Body of pancreas (tissue), 4 donors: ENCODE data around the gene XRCC6. TPM values are rescaled to one million over a fixed set of nuclear protein-coding genes. Genes with fewer than 3 reads are reported as not detected.
"Not testable (repeated sequence)": the region's sequence is repeated elsewhere in the genome, so short reads cannot be mapped to it uniquely, and the experiment has no call there.

Source experiments
- ATAC-seq: fragments of 150-250 bp; one replicate; pipeline ENCODE4 v1.9.1; 2016
- DNase-seq, 4 donors: peaks; one replicate each; pipeline ENCODE4 v3.0.0-alpha.2; 2019
- H3K27ac ChIP-seq, 4 donors: fragments of 200-600 bp; sonication (generic); 1 replicate in 3 of 4; 2 replicates in 1 of 4; pipeline versions ENCODE4 v1.5.1 to v1.6.1; 2016 to 2019; ENCODE audit warnings: mild to moderate bottlenecking in 1 of 4, mixed read lengths in 1 of 4, moderate library complexity in 1 of 4
- H3K27me3 ChIP-seq, 2 donors: fragments of 200-600 bp; sonication (generic); one replicate each; pipeline ENCODE4 v1.6.0; 2016; ENCODE audit warnings: mild to moderate bottlenecking in 1 of 2
- H3K36me3 ChIP-seq, 2 donors: fragments of 200-600 bp; sonication (generic); replicated peaks in 1 of 2; 2 replicates each; pipeline ENCODE4 v1.5.1; 2016; ENCODE audit warnings: low read depth in 2 of 2; ENCODE audit not compliant: insufficient read depth in 1 of 2
- H3K4me1 ChIP-seq: fragments of 200-600 bp; sonication (generic); one replicate; pipeline ENCODE4 v1.6.0; 2016
- H3K4me3 ChIP-seq, 2 donors: fragments of 200-600 bp; sonication (generic); 1 replicate in 1 of 2; 2 replicates in 1 of 2; pipeline ENCODE4 v1.5.1; 2016 to 2019
- H3K9me3 ChIP-seq, 3 donors: fragments of 200-600 bp; sonication (generic); 1 replicate in 2 of 3; 2 replicates in 1 of 3; pipeline ENCODE4 v1.5.1; 2016
- CTCF ChIP-seq, 7 experiments: fragments of 450-650 bp in 4 of 7; fragments of 200-600 bp in 3 of 7; sonication (generic) in 3 of 7; IDR thresholded peaks; one replicate each; pipeline ENCODE4 v1.5.1; 2016 to 2019; ENCODE audit warnings: antibody characterized with exemption in 7 of 7
- POLR2A ChIP-seq, 3 donors: fragments of 450-650 bp; IDR thresholded peaks; one replicate each; pipeline ENCODE4 v1.6.1; 2016; ENCODE audit warnings: antibody characterized with exemption in 3 of 3, mild to moderate bottlenecking in 2 of 3
- WGBS, 2 donors: methylation state at CpG; one replicate each; pipeline ENCODE4 v1.1.5; 2017; 5-methylcytosine and 5-hydroxymethylcytosine counted together
- intact Hi-C: fragments of 100-400 bp; cut with DNase I; formaldehyde crosslinking; loops from one replicate; pipeline ENCODE4 v1.15.1; 2023
- total RNA-seq, 2 donors: library from RNA; depleted of rRNA; stranded (reverse); fragments of >200 nt; gene quantifications; one replicate each; pipeline ENCODE4 v1.1.0, GENCODE V29; 2016

Gene XRCC6
- total RNA-seq, 2 donors from 2014 or later = 68.7 to 102 TPM

GRCh38 chr22:41636467-41636866, 15.4 kb downstream of the XRCC6 start:
- H3K36me3 ChIP-seq = peaks cover 19 to 42% of the 10 kb centered on the region in 2 donors
- H3K27ac ChIP-seq = no peak overlapping the region
- ATAC-seq (no peak), DNase-seq (no peak)
- no peaks in the 10 kb centered on the region for H3K27me3 ChIP-seq
- 78 to 81% methylated on average over 7 of the region's 7 CpGs for WGBS, 2 donors
- no peaks in the 10 kb centered on the region for H3K4me1 ChIP-seq
- no peak for TF ChIP-seq CTCF (IDR thresholded peaks at IDR 0.05)
- no peak for TF ChIP-seq POLR2A (IDR thresholded peaks at IDR 0.05)
- H3K9me3 ChIP-seq = no peaks in the 10 kb centered on the region
- intact Hi-C loops = no loop called here
- no peak overlapping the region for H3K4me3 ChIP-seq

- H3K9me3 ChIP-seq, H3K4me1 ChIP-seq, H3K27me3 ChIP-seq, ATAC-seq, DNase-seq, H3K27ac ChIP-seq, H3K4me3 ChIP-seq, intact Hi-C loops: not testable (repeated sequence)
- peaks cover 19 to 42% of the 10 kb centered on the region in 2 donors for H3K36me3 ChIP-seq
- 94 to 100% methylated on average over 4 to 8 of the region's 8 CpGs for WGBS, 2 donors
Observed at GRCh38 chr22:41637623-41638022, 16.5 kb downstream of the XRCC6 start.

GRCh38 chr22:41638124-41638523, 17.0 kb downstream of the XRCC6 start:
- no peak overlapping the region for H3K27ac ChIP-seq
- intact Hi-C loops = no loop called here
- H3K4me1 ChIP-seq = no peaks in the 10 kb centered on the region
- WGBS, 2 donors = 89 to 90% methylated on average over 5 of the region's 5 CpGs
- H3K4me3 ChIP-seq = no peak overlapping the region
- H3K27me3 ChIP-seq = no peaks in the 10 kb centered on the region
- peaks cover 19 to 42% of the 10 kb centered on the region in 2 donors for H3K36me3 ChIP-seq
- H3K9me3 ChIP-seq = no peaks in the 10 kb centered on the region
- peak; percentile 18 for ATAC-seq
- no peak for TF ChIP-seq POLR2A (IDR thresholded peaks at IDR 0.05)
- DNase-seq = no peak

GRCh38 chr22:41638748-41639147, 17.7 kb downstream of the XRCC6 start:
- intact Hi-C loops = no loop called here
- ATAC-seq = no peak

GRCh38 chr22:41641854-41642253, 20.8 kb downstream of the XRCC6 start:
- 96 to 100% methylated on average over 7 of the region's 7 CpGs for WGBS, 2 donors
- intact Hi-C loops = no loop called here
- no peak for TF ChIP-seq POLR2A (IDR thresholded peaks at IDR 0.05)
- no peak for TF ChIP-seq CTCF (IDR thresholded peaks at IDR 0.05)
- no peak for DNase-seq
- no peak overlapping the region for H3K27ac ChIP-seq
- H3K27me3 ChIP-seq = no peaks in the 10 kb centered on the region
- no peaks in the 10 kb centered on the region for H3K4me1 ChIP-seq
- H3K36me3 ChIP-seq = peaks cover 15 to 36% of the 10 kb centered on the region in 2 donors
- no peak for ATAC-seq
- H3K4me3 ChIP-seq = no peak overlapping the region
- H3K9me3 ChIP-seq = no peaks in the 10 kb centered on the region

More at GRCh38 chr22:41638748-41639147, 17.7 kb downstream of the XRCC6 start:
- DNase-seq = no peak
- H3K36me3 ChIP-seq = peaks cover 19 to 45% of the 10 kb centered on the region in 2 donors
- no peaks in the 10 kb centered on the region for H3K4me1 ChIP-seq
- no peaks in the 10 kb centered on the region for H3K27me3 ChIP-seq
- H3K9me3 ChIP-seq = no peaks in the 10 kb centered on the region
- 82 to 84% methylated on average over 5 of the region's 5 CpGs for WGBS, 2 donors
- no peak overlapping the region for H3K27ac ChIP-seq
- no peak overlapping the region for H3K4me3 ChIP-seq
- no peak for TF ChIP-seq CTCF (IDR thresholded peaks at IDR 0.05)
- no peak for TF ChIP-seq POLR2A (IDR thresholded peaks at IDR 0.05)

- no peak for TF ChIP-seq CTCF (IDR thresholded peaks at IDR 0.05)
- no peak for TF ChIP-seq POLR2A (IDR thresholded peaks at IDR 0.05)
- no peaks in the 10 kb centered on the region for H3K4me1 ChIP-seq
- H3K9me3 ChIP-seq = no peaks in the 10 kb centered on the region
- no peak overlapping the region for H3K27ac ChIP-seq
- intact Hi-C loops = no loop called here
- no peak overlapping the region for H3K4me3 ChIP-seq
- ATAC-seq (no peak), DNase-seq (no peak)
- peaks cover 20 to 33% of the 10 kb centered on the region in 2 donors for H3K36me3 ChIP-seq
- no peaks in the 10 kb centered on the region for H3K27me3 ChIP-seq
- 96 to 97% methylated on average over 6 of the region's 6 CpGs for WGBS, 2 donors
Observed at GRCh38 chr22:41642331-41643110, 21.4 kb downstream of the XRCC6 start.
